ENCODE measurements around the gene RAP1GAP2.

Gene RAP1GAP2

DNA sequence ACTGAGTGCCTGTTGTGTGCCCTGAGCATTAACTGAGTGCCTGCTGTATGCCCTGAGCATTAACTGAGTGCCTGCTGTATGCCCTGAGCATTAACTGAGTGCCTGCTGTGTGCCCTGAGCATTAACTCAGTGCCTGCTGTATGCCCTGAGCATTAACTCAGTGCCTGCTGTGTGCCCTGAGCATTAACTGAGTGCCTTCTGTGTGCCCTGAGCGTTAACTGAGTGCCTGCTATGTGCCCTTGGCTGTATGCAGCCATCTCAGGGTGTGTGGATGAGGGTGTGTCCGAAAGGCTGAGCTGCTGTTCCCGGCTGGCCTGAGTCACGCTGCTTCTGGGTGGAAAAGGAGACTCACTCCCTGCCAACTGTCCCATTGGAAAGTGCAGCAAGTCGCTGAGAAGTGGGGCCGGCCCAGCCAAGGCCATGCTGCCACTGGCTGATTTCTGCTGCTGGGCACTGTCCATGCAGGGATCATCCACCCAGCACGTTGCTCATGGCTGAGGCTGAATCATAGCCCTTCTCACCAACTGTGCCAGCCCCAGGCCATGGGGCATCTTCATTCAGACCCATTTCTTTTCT is 153.3 kb downstream of the RAP1GAP2 start:
- peak; percentile 69 for DNase-seq

GRCh38 chr17:2950846-2951245 is 154.6 kb downstream of the RAP1GAP2 start:
- no peak for DNase-seq

- no peak for DNase-seq
These were observed 156.1 kb downstream of the RAP1GAP2 start for GRCh38 chr17:2952174-2952845.

GRCh38 chr17:2954898-2955445 is 158.7 kb downstream of the RAP1GAP2 start:
- DNase-seq: peak; percentile 98

DNA sequence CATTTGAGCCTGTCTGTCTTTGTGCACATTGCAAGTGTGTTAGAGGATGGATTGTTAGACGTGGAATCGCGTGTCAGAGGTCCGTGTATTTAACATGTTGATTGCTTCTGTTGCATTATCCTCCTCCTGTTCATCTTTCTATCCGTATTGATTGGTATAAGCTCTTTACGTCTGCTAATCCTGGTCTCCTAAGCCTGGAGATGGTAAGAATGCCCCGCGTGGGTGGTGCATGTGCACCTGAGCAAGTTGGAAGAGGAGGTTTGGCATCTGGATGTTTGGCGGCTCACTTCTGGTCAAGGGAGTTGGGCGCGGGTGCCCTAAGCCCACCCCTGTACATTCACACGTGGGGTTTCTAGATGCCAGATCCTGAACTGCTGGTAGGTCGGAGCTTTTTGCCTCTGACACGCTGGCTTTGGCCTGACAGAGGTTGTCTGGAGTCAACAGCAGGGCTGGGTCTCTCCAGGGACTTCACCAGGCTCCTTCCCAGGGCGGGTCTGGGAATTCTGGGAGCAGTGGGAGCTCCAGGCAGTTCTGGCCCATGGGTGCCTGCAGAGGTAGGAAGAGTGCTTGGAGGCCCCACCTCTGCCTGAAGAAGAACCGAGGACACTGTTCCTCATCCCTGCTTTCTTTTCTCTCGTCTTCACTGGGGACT is 159.8 kb downstream of the RAP1GAP2 start:
- DNase-seq: no peak

DNA sequence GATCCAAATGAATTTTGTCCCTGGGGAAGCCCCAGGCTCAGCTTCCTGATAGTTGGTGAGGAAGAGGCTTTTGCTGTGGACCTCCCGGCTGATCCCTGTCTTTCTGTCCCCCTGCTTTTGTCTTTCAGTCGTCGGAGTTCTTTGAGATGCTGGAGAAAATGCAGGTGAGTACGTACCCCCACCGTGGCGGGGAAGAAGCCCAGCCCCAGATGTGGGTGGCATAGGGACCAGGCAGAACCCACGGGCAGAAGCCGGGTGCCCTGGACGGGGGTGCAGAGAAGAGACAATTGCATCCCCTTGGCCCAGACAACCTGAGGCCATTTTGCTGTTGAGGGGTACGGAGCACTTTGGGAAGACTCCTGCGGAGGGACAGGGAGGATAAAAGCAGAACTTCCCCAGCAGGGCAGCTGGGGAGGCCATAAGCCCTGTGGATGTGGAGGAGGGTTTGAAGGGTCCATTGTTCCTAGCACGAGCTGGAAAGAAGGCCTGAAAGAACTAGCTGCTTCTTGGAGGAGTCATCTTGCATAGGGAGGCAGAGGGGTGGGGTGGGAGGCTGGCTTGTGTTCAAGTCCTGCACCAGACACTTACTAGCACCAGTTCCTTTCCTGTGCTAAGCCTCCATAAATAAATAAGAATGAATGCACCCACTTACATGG is 161.5 kb downstream of the RAP1GAP2 start:
- peak; percentile 35 for DNase-seq

- no peak for DNase-seq
These were observed 162.5 kb downstream of the RAP1GAP2 start for GRCh38 chr17:2958706-2959222.

DNA sequence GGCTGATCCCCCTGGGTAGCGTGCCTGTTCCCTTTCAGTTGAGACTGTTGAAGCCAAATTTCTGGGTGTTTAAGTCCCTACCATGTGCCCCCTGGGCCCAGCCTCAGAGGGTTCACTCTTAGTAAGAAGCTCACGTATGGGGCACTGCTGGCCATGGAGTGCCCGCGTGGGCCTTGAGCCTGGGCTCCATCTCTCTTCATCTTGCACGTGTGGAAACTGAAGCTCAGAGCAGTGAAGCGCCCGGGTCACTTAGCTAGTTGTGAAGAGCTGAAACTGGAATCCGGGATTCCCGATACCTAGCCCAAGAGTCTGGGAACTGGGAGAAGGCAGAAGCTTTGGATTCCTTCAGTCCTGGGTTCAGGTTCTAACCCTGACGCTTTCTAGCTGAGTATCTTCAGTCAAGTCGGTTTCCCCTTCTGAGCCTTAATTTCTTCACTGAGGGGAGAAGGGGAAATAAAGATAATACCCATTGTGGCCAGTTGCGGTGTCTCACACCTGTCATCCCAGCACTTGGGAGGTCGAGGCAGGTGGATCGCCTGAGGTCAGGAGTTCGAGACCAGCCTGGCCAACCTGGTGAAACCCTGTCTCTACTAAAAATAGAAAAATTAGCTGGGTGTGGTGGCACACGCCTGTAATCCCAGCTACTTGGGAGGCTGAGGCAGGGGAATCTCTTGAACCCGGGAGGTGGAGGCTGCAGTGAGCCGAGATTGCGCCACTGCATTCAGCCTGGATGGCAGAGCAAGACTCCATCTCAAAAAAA is 163.3 kb downstream of the RAP1GAP2 start:
- DNase-seq: no peak

DNA sequence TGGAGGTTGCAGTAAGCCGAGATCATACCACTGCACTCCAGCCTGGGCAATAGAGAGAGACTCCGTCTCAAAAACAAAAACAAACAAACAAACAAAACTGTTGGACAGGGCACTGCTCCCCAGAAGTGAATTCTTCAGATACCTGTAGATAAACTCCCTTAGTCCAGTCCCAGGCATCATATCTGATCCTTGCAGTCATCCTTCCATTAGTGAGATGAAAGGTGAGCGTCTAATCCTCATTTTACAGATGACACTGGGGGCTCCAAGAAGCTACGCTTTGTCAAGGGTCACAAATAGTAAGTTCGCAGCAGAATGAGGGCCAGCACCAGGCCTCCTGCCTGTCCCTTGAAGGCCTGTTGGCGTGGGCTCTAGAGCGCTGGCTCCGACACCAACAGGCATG is 165.2 kb downstream of the RAP1GAP2 start:
- no peak for DNase-seq

DNA sequence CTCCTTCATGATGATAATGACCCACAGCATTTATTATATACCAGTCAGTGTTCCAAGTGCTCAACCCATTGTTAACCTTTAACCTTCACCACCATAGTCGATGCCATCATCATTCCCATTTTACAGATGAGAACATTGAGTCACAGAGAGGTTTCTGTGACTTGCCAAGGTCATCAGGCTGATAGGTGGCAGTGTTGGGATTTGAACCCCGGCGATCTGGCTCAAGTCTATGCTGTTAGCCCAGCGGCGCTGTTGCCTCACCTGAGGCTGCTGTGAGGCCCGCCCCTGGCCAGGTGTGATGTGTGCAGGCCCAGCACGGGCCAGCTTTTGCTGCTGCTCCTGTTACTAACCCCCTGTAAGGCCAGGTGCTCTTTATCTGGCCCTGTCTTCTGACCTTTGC is 166.0 kb downstream of the RAP1GAP2 start:
- DNase-seq: no peak

DNA sequence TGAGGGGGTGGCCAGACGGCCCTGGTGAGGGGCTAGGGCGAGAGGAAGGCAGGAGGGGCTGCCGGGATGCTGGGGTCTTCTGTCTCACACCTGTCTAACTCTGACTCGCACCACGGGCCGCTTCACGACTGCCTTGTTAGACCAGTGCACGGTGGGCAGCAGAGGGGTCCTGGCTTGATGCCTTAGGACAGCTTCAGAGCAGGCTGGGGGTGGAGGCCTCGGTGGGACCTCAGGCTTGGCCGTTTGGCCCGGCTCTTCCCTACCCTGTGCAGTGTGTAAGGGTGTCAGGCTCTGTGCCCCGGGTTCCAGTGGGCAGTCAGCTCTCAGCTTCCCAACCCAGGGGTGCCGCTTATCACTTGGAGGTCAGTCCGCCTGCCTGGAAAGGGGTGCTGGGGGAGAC is 166.5 kb downstream of the RAP1GAP2 start:
- DNase-seq: no peak

GRCh38 chr17:2963332-2964027 is 167.2 kb downstream of the RAP1GAP2 start:
- DNase-seq: no peak

DNA sequence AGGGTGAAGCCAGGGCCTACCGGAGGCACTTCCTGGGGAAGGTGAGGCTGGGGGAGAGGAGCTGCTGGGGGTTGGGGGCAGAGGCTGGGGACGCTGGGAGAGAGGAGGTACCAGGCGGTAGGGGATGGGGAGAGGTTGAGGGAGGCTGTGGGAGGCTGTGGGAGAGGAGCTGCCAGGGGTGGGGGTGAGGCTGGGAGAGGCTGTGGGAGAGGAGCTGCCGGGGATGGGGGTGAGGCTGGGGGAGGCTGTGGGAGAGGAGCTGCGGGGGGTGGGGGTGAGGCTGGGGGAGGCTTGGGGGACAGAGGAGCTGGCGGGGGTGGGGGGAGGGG is 167.8 kb downstream of the RAP1GAP2 start:
- no peak for DNase-seq

GRCh38 chr17:2964370-2964769 is 168.1 kb downstream of the RAP1GAP2 start:
- no peak for DNase-seq

GRCh38 chr17:2964831-2965230 is 168.6 kb downstream of the RAP1GAP2 start:
- DNase-seq: no peak

- peak; percentile 75 for DNase-seq
These were observed 169.7 kb downstream of the RAP1GAP2 start for GRCh38 chr17:2965621-2966595.

- DNase-seq: no peak
These were observed 171.3 kb downstream of the RAP1GAP2 start for GRCh38 chr17:2967515-2967914.

DNA sequence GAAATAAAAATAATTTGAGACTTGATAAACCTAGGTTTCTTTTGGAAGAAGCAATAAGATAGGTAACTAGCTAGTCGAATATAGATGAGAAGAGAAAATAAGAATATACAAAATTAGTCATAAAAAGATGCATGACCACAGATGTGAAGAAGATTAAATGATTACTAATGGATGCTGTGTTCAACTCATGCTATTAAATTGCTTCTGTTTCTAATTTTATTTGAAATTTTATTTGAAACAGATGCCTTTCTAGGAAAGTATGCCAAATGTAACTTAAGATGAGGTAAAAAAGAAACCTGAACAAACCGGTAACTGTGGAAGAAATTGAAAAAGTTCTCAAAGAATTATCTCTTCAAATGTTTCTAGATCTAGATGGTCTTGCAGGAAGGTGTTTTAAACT is 175.6 kb downstream of the RAP1GAP2 start:
- no peak for DNase-seq

- no peak for DNase-seq
These were observed 176.5 kb downstream of the RAP1GAP2 start for GRCh38 chr17:2972749-2973148.

DNA sequence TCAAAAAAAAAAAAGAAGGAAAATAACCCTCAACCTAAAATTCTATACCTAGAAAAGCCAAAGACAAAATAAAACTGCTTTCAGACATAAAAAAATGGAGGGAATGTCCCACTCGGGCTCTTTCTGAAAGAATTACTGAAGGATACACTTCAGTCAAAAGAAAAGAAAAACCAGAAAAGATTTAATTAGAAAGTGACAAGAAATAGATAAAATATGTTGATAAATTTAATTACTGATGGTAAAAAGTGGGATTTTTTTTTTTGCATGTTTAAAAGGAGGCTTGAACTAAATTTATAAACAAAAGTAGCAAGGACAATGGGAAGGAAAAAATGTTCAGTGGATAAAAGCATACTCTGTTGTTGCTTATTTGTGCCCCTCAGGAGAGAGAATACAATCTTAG is 178.1 kb downstream of the RAP1GAP2 start:
- no peak for DNase-seq
